Upper lobe of left lung (tissue), 6 donors: ENCODE results near the gene HACD1. TPM values are rescaled to one million over a fixed set of nuclear protein-coding genes. Genes with fewer than 3 reads are reported as not detected.
A peak's percentile ranks its signal among the peaks of the same experiment; 100 is the strongest.

Source experiments
- ATAC-seq, 2 donors: fragments of 200-7000 bp; cut with Tn5 transposase; one replicate each; pipeline ENCODE4 v1.9.1; 2022; ENCODE audit warnings: mild to moderate bottlenecking in 2 of 2, moderate library complexity in 2 of 2; ENCODE audit not compliant: low FRiP score in 2 of 2
- DNase-seq, 2 donors: peaks; one replicate each; pipeline ENCODE4 v3.0.0-alpha.2; 2019 to 2020
- H3K27ac ChIP-seq, 4 donors: fragments of 200-600 bp; sonication (generic); one replicate each; pipeline ENCODE4 v1.5.1; 2016 to 2019
- H3K27me3 ChIP-seq, 4 donors: fragments of 200-600 bp; sonication (generic); one replicate each; pipeline ENCODE4 v1.5.1; 2017 to 2019
- H3K36me3 ChIP-seq, 4 donors: fragments of 200-600 bp; sonication (generic); one replicate each; pipeline ENCODE4 v1.5.1; 2016 to 2019
- H3K4me1 ChIP-seq, 4 donors: fragments of 200-600 bp; sonication (generic); one replicate each; pipeline ENCODE4 v1.5.1; 2018 to 2019
- H3K4me3 ChIP-seq, 4 donors: fragments of 200-600 bp; sonication (generic); one replicate each; pipeline ENCODE4 v1.5.1; 2017 to 2019; ENCODE audit warnings: mild to moderate bottlenecking in 2 of 4, moderate library complexity in 1 of 4
- H3K9me3 ChIP-seq, 4 donors: fragments of 200-600 bp; sonication (generic); one replicate each; pipeline ENCODE4 v1.5.1; 2018 to 2019
- CTCF ChIP-seq, 6 experiments: fragments of 450-650 bp in 4 of 6; fragments of 200-600 bp in 2 of 6; sonication (generic) in 2 of 6; IDR thresholded peaks; one replicate each; pipeline ENCODE4 v1.5.1; 2016 to 2019; ENCODE audit warnings: antibody characterized with exemption in 6 of 6
- EP300 ChIP-seq, 4 donors: sonication (generic); formaldehyde crosslinking; IDR thresholded peaks; one replicate each; pipeline ENCODE4 v1.5.1; 2017; ENCODE audit warnings: antibody characterized with exemption in 4 of 4, control low read depth in 2 of 4
- POLR2A ChIP-seq, 4 donors: fragments of 450-650 bp; IDR thresholded peaks; one replicate each; pipeline ENCODE4 v1.5.1; 2016 to 2017; ENCODE audit warnings: antibody characterized with exemption in 4 of 4, mild to moderate bottlenecking in 2 of 4
- POLR2AphosphoS5 ChIP-seq, 2 donors: sonication (generic); formaldehyde crosslinking; IDR thresholded peaks; one replicate each; pipeline ENCODE4 v1.5.1; 2017; ENCODE audit warnings: antibody characterized with exemption in 2 of 2
- WGBS, 2 donors: methylation state at CpG; one replicate each; pipeline ENCODE4 v1.1.5; 2017 to 2018; 5-methylcytosine and 5-hydroxymethylcytosine counted together
- total RNA-seq, 6 donors: library from RNA; depleted of rRNA in 4 of 6; stranded (reverse); fragments of >200 nt in 4 of 6; gene quantifications; one replicate each; pipeline versions ENCODE4 v1.1.0 to v1.2.1, GENCODE V29; 2016 to 2021
- donor health status: DM: no; HTN: no; CAD: no; lungs with moderate emphysema.
- donor health status: DM: no; HTN: yes; CAD: no; lungs with severe emphysema.

The HACD1 gene
- total RNA-seq, 6 donors from 2014 or later, result 16.4 to 32.4 (median 25.8) TPM

- peaks cover 0 to 51% (median 12%) of the 10 kb centered on the region in 4 donors for H3K4me1 ChIP-seq
- no peak for TF ChIP-seq EP300 (IDR thresholded peaks at IDR 0.05)
- TF ChIP-seq POLR2A (IDR thresholded peaks at IDR 0.05), result no peak
- no peak for TF ChIP-seq CTCF (IDR thresholded peaks at IDR 0.05)
- TF ChIP-seq POLR2AphosphoS5 (IDR thresholded peaks at IDR 0.05), result no peak
- H3K36me3 ChIP-seq, result peaks cover 0 to 7% (median 0%) of the 10 kb centered on the region in 4 donors
- WGBS, 2 donors, result 95 to 97% methylated on average over 3 of the region's 3 CpGs
- peak overlapping the region in 1 of 4 donors; percentile 14 for H3K27ac ChIP-seq
- ATAC-seq (no peak), DNase-seq (no peak)
- H3K4me3 ChIP-seq, result no peak overlapping the region
- no peaks in the 10 kb centered on the region for H3K27me3 ChIP-seq
- H3K9me3 ChIP-seq, result no peaks in the 10 kb centered on the region
These were observed 37.8 kb upstream of the HACD1 start for GRCh38 chr10:17655009-17655408.

- Histone ChIP-seq H3K4me3 (no peak overlapping the region), H3K4me1 (peaks cover 0 to 66% (median 18%) of the 10 kb centered on the region in 4 donors), H3K27ac (no peak overlapping the region), H3K36me3 (peaks cover 0 to 7% (median 1%) of the 10 kb centered on the region in 4 donors), H3K9me3 (no peaks in the 10 kb centered on the region), H3K27me3 (no peaks in the 10 kb centered on the region)
- DNase-seq (no peak), ATAC-seq (peak in 1 of 2 donors; percentile 49)
- TF ChIP-seq POLR2A (IDR thresholded peaks at IDR 0.05), result no peak
- no peak for TF ChIP-seq POLR2AphosphoS5 (IDR thresholded peaks at IDR 0.05)
- no peak for TF ChIP-seq CTCF (IDR thresholded peaks at IDR 0.05)
- TF ChIP-seq EP300 (IDR thresholded peaks at IDR 0.05), result no peak
These were observed 35.4 kb upstream of the HACD1 start for GRCh38 chr10:17652585-17652984.

GRCh38 chr10:17651896-17652295 lies 34.7 kb upstream of the HACD1 start:
- H3K4me1 ChIP-seq, result peaks cover 0 to 63% (median 23%) of the 10 kb centered on the region in 4 donors
- H3K27ac ChIP-seq, result peak overlapping the region in 1 of 4 donors; percentile 44
- no peak for TF ChIP-seq CTCF (IDR thresholded peaks at IDR 0.05)
- no peak for TF ChIP-seq POLR2A (IDR thresholded peaks at IDR 0.05)
- TF ChIP-seq EP300 (IDR thresholded peaks at IDR 0.05), result no peak
- TF ChIP-seq POLR2AphosphoS5 (IDR thresholded peaks at IDR 0.05), result no peak
- H3K36me3 ChIP-seq, result peaks cover 0 to 7% (median 1%) of the 10 kb centered on the region in 4 donors
- ATAC-seq (no peak), DNase-seq (no peak)
- H3K9me3 ChIP-seq, result no peaks in the 10 kb centered on the region
- no peak overlapping the region for H3K4me3 ChIP-seq
- no peaks in the 10 kb centered on the region for H3K27me3 ChIP-seq

GRCh38 chr10:17650416-17650815 lies 33.2 kb upstream of the HACD1 start:
- Histone ChIP-seq H3K4me3 (no peak overlapping the region), H3K36me3 (peaks cover 0 to 7% (median 1%) of the 10 kb centered on the region in 4 donors), H3K27ac (peak overlapping the region in 1 of 4 donors; percentile 14), H3K4me1 (peaks cover 10 to 63% (median 33%) of the 10 kb centered on the region in 4 donors), H3K27me3 (no peaks in the 10 kb centered on the region), H3K9me3 (no peaks in the 10 kb centered on the region)
- WGBS, 2 donors, result 88 to 92% methylated on average over 8 of the region's 8 CpGs
- DNase-seq (no peak), ATAC-seq (no peak)
- TF ChIP-seq CTCF (IDR thresholded peaks at IDR 0.05) (no peak), POLR2A (IDR thresholded peaks at IDR 0.05) (no peak), POLR2AphosphoS5 (IDR thresholded peaks at IDR 0.05) (no peak), EP300 (IDR thresholded peaks at IDR 0.05) (no peak)

GRCh38 chr10:17649836-17650235 lies 32.7 kb upstream of the HACD1 start:
- WGBS, 2 donors, result 90 to 96% methylated on average over 2 of the region's 2 CpGs
- Histone ChIP-seq H3K4me3 (no peak overlapping the region), H3K36me3 (peaks cover 0 to 7% (median 1%) of the 10 kb centered on the region in 4 donors), H3K27me3 (no peaks in the 10 kb centered on the region), H3K9me3 (no peaks in the 10 kb centered on the region), H3K4me1 (peaks cover 16 to 64% (median 38%) of the 10 kb centered on the region in 4 donors), H3K27ac (peak overlapping the region in 1 of 4 donors; percentile 14)
- ATAC-seq, result no peak
- DNase-seq, result no peak
- TF ChIP-seq EP300 (IDR thresholded peaks at IDR 0.05), result no peak
